ENCODE results near the gene EDRF1.

GRCh38 chr10:125692196-125692595, 27.3 kb upstream of the EDRF1 start:
- TF ChIP-seq CTCF (conservative IDR thresholded peaks at IDR 0.05; ENCODE audit: low read depth, low read length): no peak
- TF ChIP-seq EZH2 (IDR thresholded peaks at IDR 0.05; ENCODE audit: borderline replicate concordance, low read depth, low read length, poor library complexity, severe bottlenecking): no peak

Measured in A673 (cell line).